WERI-Rb-1 (cell line): ENCODE data around the gene FANK1.
"Not testable (repeated sequence)": the region's sequence is repeated elsewhere in the genome, so short reads cannot be mapped to it uniquely, and the experiment has no call there.

Experiments
- DNase-seq: peaks from one replicate; pipeline ENCODE4 v3.0.0-alpha.2; 2020
- H3K27ac ChIP-seq: fragments of 250-450 bp; sonication (Bioruptor Pico); 2 replicates; pipeline ENCODE4 v1.5.1; 2020; ENCODE audit warnings: mild to moderate bottlenecking, moderate library complexity
- H3K27me3 ChIP-seq: fragments of 250-450 bp; sonication (Bioruptor Pico); 2 replicates; pipeline ENCODE4 v1.5.1; 2021; ENCODE audit warnings: mild to moderate bottlenecking, low read depth, moderate library complexity; ENCODE audit not compliant: insufficient read depth, severe bottlenecking
- H3K36me3 ChIP-seq: fragments of 250-450 bp; sonication (Bioruptor Pico); 2 replicates; pipeline ENCODE4 v1.5.1; 2020; ENCODE audit warnings: mild to moderate bottlenecking, moderate library complexity
- H3K4me3 ChIP-seq: 2 replicates; pipeline ENCODE4 v1.5.1; 2011; ENCODE audit warnings: low read depth, mild to moderate bottlenecking, control low read depth, low read length
- H3K9me3 ChIP-seq: fragments of 250-450 bp; sonication (Bioruptor Pico); 2 replicates; pipeline ENCODE4 v1.5.1; 2021; ENCODE audit warnings: mild to moderate bottlenecking, moderate library complexity; ENCODE audit not compliant: severe bottlenecking
- TF ChIP-seq, protein P1 (sequence below): IDR thresholded peaks from 2 replicates; pipeline ENCODE4 v1.5.1; 2011; ENCODE audit warnings: low read depth, mild to moderate bottlenecking, control low read depth, inconsistent platforms, low read length

The FANK1 gene

DNA sequence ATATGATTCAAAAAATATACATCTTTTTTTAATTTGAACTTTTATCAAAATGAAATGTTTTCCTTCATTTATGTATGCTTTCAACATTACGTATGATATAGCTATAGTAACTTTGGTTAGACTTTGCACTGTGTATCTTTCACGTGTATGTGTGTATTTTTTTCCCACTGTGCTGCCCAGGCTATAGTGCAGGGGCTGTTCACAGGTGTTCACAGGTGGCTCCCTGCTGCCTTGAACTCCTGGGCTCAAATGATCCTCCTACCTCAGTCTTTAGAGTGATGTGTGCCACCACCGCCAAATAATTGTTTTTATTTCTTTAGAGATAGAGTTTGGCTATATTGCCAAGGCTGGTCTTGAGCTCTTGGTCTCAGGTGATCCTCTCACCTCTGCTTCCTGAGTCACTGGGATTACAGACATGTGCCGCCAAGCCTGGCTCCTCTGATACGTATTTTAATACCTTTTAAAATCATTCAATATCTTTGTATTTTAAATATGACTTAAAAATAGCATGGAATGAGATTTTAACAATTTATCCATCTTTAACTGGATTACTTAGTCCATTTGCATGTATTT is 29.0 kb downstream of the FANK1 start:
- Histone ChIP-seq H3K4me3 (no peak overlapping the region), H3K9me3 (no peaks in the 10 kb centered on the region), H3K36me3 (no peaks in the 10 kb centered on the region), H3K27ac (no peak overlapping the region), H3K27me3 (no peaks in the 10 kb centered on the region)
- TF ChIP-seq, protein P1, sequence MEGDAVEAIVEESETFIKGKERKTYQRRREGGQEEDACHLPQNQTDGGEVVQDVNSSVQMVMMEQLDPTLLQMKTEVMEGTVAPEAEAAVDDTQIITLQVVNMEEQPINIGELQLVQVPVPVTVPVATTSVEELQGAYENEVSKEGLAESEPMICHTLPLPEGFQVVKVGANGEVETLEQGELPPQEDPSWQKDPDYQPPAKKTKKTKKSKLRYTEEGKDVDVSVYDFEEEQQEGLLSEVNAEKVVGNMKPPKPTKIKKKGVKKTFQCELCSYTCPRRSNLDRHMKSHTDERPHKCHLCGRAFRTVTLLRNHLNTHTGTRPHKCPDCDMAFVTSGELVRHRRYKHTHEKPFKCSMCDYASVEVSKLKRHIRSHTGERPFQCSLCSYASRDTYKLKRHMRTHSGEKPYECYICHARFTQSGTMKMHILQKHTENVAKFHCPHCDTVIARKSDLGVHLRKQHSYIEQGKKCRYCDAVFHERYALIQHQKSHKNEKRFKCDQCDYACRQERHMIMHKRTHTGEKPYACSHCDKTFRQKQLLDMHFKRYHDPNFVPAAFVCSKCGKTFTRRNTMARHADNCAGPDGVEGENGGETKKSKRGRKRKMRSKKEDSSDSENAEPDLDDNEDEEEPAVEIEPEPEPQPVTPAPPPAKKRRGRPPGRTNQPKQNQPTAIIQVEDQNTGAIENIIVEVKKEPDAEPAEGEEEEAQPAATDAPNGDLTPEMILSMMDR, result no peak
- no peak for DNase-seq

DNA sequence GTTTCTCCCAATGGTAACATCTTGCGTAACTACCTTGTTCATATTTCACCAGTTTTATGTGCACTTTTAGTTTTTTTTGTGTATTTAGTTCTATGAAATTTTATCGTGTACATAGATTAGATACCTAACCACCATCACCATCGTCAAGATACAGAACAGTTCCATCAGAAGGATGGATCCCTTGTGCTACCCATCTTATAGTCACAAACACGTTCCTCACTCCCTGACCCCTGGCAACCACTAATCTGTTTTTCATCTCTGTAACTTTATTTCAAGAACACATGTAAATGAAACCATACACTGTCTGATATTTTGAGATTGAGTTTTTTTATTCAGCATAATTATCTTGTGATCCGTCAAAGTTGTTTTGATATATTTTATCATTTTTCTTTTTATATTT is 29.9 kb downstream of the FANK1 start:
- no peak for DNase-seq
- H3K4me3 ChIP-seq, result no peak overlapping the region
- no peak overlapping the region for H3K27ac ChIP-seq
- TF ChIP-seq, protein P1, result no peak
- H3K36me3 ChIP-seq, result no peaks in the 10 kb centered on the region
- H3K9me3 ChIP-seq, result no peaks in the 10 kb centered on the region
- no peaks in the 10 kb centered on the region for H3K27me3 ChIP-seq

DNA sequence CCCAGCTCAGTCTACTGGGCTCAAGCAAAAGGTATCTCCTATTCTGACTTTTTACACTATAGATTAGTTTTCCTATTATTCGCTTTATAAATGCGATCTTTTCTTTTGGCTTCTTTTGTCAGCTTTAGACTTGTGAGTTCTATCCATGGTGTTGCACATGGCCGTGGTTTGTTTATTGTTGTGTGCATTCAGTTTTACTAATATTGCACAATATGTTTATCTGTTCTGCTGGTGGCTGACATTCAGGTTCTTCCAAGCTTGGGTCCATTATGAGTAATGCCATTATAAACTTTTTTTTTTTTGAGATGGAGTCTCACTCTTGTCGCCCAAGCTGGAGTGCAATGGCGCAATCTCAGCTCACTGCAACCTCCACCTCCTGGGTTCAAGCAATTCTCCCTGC is 30.9 kb downstream of the FANK1 start:
- H3K9me3 ChIP-seq, H3K4me3 ChIP-seq, DNase-seq, H3K36me3 ChIP-seq, H3K27me3 ChIP-seq, H3K27ac ChIP-seq: not testable (repeated sequence)

DNA sequence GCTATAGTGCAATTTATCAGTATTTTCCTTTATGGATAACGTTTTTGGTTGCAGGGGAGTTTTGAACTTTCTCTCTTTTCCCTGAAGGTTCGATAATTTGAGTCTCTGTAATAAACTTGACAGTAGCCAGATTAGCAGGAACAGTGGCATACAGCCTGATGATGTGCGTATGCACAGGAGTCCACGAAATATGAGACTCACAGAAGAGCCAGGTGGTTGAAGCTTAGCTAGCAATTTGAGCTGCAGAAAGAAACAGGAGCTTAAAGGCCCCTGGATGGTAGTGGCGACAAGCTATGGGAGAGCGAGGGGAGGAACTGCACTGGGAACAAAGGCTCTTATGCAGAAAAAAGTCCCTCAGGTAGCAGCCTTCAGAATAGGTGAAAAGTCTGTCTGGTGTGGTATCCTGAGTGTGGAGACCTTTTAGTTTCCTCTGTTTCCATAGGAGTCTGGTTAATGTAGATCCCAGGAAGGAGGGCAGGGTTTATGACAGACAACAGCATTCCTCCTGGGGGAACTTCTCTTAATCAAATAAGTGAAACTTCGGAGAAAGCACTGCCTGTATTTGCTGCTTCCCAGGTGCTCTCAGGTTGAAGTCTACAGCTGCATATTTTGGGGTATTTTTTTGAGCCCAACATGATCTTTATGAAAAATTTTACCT is 32.7 kb downstream of the FANK1 start:
- H3K36me3 ChIP-seq, result no peaks in the 10 kb centered on the region
- TF ChIP-seq, protein P1, result no peak
- no peaks in the 10 kb centered on the region for H3K27me3 ChIP-seq
- peak; percentile 53 for DNase-seq
- H3K27ac ChIP-seq, result peak overlapping the region; percentile 55
- H3K4me3 ChIP-seq, result no peak overlapping the region
- H3K9me3 ChIP-seq, result no peaks in the 10 kb centered on the region

DNA sequence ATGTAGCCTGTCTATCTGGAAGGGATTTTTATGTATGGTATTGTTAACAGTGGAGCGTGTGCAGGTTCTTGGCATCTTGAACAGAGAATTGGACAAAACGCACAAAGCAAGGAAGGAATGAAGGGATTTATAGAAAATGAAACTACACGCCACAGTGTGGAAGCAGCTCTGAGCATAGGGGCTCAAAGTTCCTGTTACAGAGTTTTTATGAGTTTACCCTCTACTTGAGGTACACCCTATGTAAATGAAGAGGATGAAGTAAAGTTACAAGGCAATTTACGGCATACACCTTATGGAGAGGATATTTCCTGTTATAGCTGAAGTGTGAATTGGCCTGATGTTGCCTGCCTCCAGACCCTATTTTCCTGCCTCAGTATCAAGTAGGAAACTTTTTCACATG is 33.3 kb downstream of the FANK1 start:
- Histone ChIP-seq H3K27ac (no peak overlapping the region), H3K9me3 (no peaks in the 10 kb centered on the region), H3K27me3 (no peaks in the 10 kb centered on the region), H3K4me3 (no peak overlapping the region), H3K36me3 (no peaks in the 10 kb centered on the region)
- no peak for DNase-seq
- TF ChIP-seq, protein P1, result no peak

DNA sequence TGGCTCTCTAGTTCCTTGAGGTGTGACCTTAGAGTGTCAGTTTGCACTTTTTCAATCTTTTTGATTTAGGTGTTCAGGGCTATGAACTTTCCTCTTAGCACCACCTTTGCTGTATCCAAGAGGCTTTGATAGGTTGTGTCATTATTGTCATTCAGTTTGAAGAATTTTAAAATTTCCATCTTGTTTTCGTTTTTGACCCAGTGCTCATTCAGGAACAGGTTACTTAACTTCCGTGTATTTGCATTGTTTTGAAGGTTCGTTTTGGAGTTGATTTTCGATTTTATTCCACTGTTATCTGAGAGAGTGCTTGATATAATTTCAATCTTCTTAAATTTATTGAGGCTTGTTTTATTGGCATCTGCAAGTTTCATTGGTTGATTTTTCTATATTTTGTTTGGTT is 37.3 kb downstream of the FANK1 start:
- H3K9me3 ChIP-seq, result no peaks in the 10 kb centered on the region
- no peaks in the 10 kb centered on the region for H3K27me3 ChIP-seq
- TF ChIP-seq, protein P1, result no peak
- no peak overlapping the region for H3K4me3 ChIP-seq
- no peak for DNase-seq
- H3K36me3 ChIP-seq, result no peaks in the 10 kb centered on the region
- no peak overlapping the region for H3K27ac ChIP-seq
